Vagina (tissue), 1 donor: Measurements from ENCODE around the gene SIGLEC9. TPM values are rescaled to one million over a fixed set of nuclear protein-coding genes. Genes with fewer than 3 reads are reported as not detected.

Source experiments
- total RNA-seq: library from RNA; depleted of rRNA; stranded (reverse); fragments of >200 nt; gene quantifications from one replicate; pipeline ENCODE4 v1.2.3, GENCODE V29; 2016

The SIGLEC9 gene
- total RNA-seq, 1 donor from 2014 or later, result 5.9 TPM

Other genes starting within 250 kb of the SIGLEC9 start
- not detected for gene KLK4, start 213.5 kb upstream of the SIGLEC9 start, total RNA-seq
- 5.9 TPM for gene KLK5, start 171.9 kb upstream of the SIGLEC9 start, total RNA-seq
- gene KLK6, start 155.3 kb upstream of the SIGLEC9 start, total RNA-seq, result 10.3 TPM
- 14.2 TPM for gene KLK7, start 141.0 kb upstream of the SIGLEC9 start, total RNA-seq
- gene KLK8, start 123.3 kb upstream of the SIGLEC9 start, total RNA-seq, result 16.2 TPM
- 54.5 TPM for gene KLK10, start 105.2 kb upstream of the SIGLEC9 start, total RNA-seq
- gene KLK11, start 98.3 kb upstream of the SIGLEC9 start, total RNA-seq, result 103 TPM
- gene KLK12, start 89.9 kb upstream of the SIGLEC9 start, total RNA-seq, result 4.2 TPM
- 31.2 TPM for gene KLK13, start 59.8 kb upstream of the SIGLEC9 start, total RNA-seq
- not detected for gene KLK14, start 42.0 kb upstream of the SIGLEC9 start, total RNA-seq
- 8.8 TPM for gene CTU1, start 16.5 kb upstream of the SIGLEC9 start, total RNA-seq
- gene SIGLEC7, start 17.4 kb downstream of the SIGLEC9 start, total RNA-seq, result 1.5 TPM
- 5.6 TPM for gene CD33, start 100.2 kb downstream of the SIGLEC9 start, total RNA-seq
- gene SIGLECL1, start 126.2 kb downstream of the SIGLEC9 start, total RNA-seq, result not detected
- gene IGLON5, start 186.7 kb downstream of the SIGLEC9 start, total RNA-seq, result not detected
- 20.1 TPM for gene VSIG10L, start 217.2 kb downstream of the SIGLEC9 start, total RNA-seq
- 114 TPM for gene ETFB, start 241.5 kb downstream of the SIGLEC9 start, total RNA-seq
- not detected for gene CLDND2, start 244.1 kb downstream of the SIGLEC9 start, total RNA-seq
- 3.4 TPM for gene NKG7, start 247.7 kb downstream of the SIGLEC9 start, total RNA-seq